GF-D8 (cell line): Measurements from ENCODE around the gene KANK4.

Experiments used
- DNase-seq: peaks from one replicate; lab custom pipeline; 2025; lab: John Stamatoyannopoulos, UW

The KANK4 gene

DNA sequence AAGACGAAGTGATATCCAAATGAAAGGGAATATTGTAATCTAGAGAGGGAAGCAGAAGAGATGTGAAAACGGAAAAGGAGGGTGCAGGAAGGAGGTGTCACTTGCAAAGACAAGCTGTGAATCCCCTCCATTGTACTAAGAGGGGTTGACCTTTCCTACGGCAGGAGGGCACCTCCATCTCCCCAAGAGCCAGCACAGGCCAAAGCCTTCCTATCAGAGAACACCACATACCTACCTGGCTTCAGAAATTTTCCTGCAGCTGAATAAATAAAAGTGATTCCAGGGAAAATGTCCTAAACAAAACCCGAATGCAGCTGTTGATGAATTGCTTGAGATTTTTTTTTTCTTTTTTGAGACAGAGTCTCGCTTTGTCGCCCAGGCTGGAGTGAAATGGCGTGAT, 14.3 kb downstream of the KANK4 start:
- DNase-seq: no peak

DNA sequence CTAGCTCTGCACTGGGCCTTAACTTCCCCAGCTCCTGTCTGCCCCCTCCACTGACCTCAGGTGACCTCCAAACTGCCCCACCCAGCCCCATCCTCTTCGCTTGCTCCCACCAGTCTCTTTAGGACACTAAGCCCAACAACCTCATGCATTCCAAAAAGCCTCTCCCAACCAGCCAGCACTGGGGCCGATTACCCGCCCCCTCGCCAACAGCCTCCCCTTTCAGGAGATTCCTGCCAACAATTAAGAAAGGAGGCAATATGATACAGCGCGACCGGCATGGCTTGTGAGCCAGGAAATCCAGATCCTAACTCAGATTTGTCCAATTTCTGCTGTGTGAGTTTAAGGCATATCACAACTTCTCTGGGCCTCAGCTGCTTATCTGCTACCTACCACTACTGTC, 14.7 kb downstream of the KANK4 start:
- DNase-seq: no peak

DNA sequence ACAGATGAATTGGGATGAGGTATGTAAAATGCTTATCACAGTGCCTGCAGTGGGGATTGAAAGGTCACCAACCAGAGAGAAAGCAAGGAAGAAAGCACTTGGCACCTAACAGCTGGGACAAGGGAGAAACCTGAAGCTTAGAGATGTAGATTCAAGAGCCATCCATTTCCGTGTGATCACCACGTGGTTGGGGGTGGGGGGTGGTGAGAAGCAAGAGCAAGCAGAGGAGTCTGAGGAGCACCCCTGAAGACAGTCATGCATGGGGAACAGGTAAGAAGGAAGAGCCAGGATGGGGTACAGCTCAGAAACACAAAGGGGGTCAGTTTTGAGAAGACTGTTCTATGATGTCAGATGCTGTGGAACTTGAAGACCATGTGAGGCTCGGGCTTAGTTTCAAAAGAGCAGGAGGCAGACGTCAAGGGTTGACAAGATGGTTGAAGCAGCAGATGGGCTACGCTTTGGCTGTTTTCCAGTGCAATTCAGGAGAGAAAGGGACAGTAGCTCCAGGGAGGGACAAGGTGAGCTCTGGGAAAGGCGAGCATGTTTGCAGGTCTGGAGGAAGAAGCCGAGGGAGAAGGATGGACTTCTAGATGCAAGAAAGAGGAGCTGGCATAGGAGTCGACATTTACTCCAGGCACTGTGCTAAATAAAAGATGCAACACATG, 17.4 kb downstream of the KANK4 start:
- no peak for DNase-seq

DNA sequence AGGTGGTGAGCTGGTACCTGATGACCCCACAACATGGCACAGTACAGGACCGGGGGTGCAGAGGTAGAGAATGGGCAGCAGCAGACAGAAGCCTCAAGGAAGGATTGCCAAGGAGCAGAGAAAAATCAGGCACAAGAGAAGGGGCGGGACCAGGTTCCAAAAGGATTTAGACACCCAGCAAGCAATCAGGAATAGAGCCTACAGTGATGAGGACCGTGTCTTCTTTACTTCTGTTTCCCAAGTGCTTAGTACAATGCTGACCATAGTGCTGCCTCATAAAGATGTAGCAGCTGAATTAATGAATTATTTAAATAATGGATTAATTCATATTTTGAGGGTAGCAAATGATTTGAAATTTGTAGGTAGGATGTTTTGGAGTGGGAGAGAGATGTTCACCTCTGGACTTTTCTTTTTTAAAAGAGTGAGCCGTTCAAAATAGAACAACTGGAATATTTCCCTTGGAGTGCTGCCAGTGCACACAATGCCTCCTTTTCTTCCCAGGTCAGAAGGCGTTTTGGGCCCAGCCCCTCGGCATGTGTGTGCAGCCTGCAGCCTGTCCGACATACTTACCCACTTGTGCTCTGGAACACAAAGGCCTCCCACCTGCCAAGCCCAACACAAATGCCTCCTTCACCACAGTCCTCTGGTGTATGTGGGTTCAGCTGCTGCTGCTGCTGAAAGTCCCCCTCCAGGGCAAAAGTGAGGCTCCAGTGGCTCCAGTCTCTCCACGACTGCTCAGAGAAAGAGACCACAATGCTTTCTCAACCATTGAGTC, 19.6 kb downstream of the KANK4 start:
- DNase-seq: no peak

DNA sequence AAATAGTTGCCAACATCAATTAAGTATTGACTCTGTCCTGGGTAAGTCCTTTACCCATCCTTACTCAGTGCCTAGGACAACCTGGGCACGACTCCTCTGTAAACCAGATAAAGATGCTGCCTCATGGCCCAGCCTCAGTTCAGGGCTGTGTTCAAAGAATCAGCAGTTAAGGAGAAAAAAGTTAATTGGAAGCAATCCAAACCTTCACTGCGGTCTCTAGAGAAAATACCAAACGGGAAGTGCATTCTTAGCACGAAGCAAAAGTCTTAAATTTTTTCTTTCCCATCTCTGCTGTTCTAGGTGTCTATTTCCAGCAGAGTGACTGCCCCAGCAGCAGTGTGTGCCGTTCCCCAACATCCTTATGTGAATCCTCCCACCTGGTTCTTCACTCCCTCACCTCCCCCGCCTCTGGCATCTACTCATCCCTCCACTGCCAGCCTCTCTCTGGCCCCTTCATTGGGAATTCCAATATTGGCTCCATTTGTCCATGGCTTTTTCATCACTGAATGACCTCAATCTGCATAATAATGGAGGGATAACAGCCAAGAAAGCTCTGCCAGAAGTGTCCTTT, 23.2 kb downstream of the KANK4 start:
- no peak for DNase-seq

DNA sequence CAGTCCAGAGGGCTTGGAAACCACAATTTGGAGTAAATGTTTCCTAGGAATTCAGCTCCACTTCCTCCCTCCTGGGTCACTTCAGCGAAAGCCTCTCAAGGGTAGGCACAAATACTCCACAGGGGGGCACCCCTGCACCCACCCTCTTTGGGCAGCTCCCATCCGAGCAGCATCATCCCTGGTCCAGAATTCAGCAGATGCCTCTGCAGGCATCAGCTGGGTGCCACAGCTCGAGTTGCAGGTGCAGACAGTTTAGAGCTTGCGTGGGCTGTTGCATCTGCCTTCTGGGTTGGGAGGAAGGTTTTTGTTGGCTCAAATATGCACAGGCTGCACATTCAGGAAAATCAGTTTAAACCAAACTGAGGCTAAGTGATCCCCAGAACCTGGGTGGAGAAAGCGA, 25.0 kb downstream of the KANK4 start:
- DNase-seq: no peak

DNA sequence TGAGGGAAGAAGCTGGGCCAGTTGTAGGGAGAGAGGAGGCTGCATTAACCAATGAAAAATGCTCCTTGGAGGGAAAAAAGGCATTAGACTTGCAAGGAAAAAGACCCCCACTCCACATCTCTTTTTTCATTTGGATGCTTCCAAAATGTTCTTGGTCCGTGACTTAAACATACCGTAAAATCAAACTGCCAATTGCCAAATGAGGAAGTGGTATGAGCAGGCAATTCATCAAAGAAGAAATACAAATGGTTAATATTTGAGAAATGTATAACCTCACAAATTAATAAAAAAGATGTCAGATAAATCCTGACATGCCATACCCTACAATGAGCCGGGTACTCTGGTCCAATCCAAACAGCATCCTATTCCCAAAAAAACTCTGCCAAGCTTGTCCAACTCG, 30.6 kb downstream of the KANK4 start:
- no peak for DNase-seq

DNA sequence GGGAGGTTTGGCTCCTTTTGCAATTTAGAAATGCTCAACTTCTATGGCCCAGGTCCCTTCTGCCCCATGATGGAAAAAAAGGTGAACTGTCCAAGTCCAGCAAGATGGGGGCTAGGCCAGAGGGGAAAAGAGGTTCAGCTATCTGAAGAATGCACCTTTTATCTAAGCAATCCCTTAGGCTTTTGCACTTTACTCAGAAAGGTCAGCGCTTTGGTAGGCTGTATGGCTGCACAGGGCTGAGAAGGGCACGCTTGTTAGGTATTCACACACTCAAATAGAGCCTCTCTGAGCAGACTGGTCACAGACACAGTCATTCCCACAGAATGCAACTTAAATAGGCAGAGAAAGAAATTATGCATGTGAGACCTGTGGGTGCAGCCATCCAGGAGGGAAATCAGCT, 31.0 kb downstream of the KANK4 start:
- DNase-seq: no peak

DNA sequence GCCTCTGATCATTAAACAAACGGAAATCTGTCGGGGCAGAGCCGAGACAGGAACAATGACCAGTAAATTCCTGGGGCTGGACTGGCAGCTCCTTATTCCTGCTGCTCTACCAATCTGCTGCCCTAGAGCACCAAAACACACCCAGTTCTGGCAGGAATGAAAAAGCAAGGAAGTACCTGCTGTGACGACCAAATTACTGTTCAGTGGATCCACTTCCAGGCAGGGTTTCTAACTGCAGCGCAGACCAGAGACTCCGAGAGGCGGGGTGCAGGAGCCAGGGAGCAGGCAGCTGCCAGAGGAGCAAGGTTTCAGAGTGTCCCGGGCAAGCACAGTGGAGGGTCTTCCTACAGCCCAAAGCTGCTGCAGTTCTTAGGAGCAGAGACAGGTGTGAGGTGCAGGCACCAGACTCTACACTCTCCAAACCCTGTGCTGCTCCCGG, 32.4 kb downstream of the KANK4 start:
- no peak for DNase-seq

DNA sequence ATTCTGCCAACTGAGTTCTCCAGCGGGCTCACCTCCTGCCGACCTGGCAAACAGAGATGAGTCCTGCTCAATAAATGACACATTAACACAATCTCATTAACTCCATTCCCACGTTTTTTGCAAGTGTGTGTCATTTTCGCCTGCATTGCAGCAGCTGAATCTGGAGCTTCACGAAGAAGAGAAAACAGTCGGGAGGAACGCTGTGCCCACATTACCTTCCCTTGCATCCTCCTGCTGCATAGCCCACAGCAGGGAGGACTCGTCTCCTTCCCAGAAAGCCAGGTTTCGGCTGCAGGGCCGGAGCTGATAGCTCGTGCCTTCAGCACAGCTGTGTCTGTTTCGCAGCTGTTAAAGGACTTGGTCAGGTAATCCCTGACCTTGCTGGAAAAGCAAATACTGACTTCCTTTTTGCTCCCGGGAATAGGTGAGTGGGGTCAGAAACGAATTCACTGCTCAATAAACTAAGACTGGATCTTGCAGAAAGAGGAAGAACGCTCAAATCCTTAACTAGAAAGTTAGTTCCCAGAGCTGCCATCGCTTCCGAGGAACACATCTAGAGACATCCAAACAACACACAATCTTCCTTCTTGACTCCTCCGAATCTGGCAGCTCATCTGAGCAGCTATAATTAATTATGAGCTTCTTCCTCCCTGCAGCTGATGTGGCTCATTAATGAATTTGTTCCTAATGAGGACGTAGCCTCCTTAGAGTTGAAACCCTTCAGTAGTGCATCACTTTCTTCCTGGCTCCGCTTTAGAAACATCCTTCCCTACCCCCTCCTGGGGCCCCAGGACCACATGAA, 33.0 kb downstream of the KANK4 start:
- no peak for DNase-seq

DNA sequence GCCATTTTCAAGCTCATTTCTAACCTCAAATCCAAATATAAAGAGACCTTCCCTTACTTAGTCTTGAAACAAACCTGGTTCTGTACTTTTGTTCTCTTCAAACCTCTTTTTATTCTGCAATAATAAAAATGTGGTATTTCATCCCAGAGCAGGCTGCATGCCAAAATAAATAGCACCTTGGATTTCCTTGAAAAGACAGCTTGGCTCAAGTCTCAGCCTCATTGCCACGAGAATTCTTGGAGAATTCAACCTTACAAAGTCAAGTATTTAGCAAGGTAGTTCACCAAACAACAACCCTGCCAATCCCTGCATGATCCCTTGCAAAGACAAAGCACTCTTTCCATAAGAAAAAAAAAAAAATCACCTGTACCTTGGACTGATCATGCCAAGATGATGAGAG, 33.8 kb downstream of the KANK4 start:
- no peak for DNase-seq

DNA sequence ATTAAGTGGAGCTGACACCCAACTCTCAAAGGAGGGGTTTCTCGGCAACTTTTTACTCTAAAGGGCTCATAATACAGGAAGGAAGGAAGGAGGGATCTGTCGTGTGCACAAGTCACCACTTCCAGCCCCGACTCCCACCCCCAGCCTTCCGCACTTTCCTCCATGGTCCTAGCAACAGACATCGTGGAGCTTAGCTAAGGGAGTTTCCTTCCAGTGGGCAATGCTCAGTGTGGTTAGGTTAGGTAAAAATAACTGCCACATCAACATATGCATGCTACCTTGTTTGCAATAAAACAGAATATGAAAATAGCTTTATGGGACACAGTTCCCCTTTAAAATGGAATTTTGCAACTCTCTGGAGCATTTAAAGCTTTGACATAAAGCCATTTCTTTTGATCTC, 35.2 kb downstream of the KANK4 start:
- no peak for DNase-seq

DNA sequence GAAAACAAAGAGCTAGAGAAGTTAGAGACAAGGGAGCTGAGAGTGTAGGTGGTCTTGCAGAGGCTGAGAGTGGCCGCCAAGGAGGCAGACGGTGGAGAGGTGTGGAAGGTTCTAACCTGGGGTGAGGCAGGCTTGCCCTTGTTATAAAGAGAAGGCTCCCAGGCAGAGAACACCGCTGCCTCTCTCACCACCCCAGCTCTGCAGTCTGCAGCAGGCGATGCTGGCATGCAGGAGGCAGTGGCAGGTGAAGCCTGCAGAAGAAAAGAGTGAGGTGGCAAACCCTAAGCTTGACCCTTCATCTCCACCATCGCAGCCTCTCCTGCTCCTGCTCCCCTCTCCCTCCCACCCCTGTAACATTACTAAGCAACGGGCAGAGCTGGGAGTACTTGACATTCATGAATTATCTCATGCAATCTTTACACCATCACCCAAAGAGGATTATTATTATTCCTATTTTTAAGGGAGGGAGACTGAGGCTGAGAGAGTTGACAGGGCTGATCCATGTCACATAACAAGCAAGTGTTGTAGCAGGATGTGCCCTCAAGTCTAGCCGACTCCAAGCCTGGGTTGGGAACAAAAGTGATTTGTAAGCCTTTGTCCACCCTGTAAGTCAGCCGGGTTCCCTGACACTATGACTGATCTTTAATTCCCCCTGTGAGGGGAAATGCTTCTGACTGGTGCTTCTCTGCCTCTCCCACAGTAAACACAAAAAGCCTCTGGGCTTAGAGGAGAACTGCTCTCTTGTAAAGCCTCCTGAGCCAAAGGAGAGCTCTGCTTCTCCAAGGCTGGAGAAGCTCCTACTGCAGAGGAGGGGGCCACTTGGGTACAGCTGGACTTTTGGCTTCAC, 36.1 kb downstream of the KANK4 start:
- no peak for DNase-seq

DNA sequence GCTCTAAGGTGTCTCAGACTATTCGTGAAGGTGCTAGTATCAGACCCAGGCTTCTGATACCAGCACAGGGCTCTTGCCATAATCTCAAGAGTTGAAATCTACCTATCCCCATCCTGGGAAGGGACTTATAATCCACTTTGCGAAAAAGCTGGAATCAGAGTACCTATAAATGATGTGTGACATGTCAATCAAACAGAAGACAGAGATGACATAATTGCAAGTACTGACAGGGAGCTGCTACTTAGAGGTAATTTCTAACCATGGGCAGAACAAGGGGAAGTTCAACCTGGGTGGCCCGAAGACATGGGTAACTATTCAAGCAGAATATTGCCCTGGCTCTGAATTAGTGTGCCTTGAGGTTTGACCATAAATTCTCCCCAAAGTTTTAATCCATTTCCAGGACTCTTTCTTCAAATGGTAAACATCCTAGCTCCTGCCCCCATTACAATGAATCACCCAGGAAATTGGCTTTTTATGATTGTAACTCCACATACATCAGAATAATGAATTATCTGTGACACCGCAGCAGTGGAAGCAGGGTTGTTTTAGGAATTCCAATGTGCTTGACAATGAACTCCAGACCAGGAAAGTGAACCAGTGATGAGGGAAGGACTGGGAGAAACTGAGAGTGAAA, 37.2 kb downstream of the KANK4 start:
- DNase-seq: no peak

DNA sequence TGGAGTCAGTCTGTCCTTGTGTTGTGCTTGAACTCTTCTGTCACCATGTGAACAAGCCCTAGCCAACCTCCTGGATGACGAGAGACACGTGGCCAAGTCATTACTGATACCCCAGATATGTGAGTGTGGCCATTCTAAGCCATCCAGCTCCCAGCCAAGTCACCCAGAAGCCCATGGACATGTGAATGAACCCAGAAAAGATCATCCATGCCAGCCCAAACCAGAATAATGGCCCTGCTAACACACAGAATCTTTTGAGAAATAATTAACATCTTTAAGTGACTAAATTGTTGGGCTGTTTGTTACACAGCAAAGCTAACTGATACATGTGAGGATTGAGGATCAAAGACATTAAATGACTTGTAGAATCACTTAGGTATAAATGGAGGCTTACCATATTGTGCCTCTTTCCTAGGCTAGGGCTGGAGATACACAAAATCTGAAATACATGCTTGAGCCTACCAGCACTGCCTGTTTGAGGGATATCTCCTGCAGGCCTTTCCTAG, 38.2 kb downstream of the KANK4 start:
- DNase-seq: no peak

DNA sequence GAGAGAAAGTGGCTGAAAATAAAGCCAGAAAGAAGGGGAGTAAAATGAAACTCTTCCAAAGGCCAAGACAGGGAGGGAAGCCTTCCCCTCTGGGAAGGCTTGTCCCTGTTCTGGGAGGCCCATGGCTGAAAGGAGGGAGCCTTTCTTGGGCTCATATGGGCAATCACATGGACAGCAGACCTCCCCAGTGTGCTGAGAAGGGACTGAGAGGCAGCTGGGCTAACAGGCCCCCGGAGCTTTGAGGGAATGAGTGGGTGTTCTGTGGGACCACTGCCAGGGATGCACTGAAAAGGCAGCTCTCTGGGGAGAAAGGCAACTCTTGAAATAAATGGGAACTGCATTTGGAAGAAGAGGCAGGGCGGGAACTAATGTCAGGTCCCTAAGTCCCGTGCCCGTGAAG, 39.1 kb downstream of the KANK4 start:
- no peak for DNase-seq

DNA sequence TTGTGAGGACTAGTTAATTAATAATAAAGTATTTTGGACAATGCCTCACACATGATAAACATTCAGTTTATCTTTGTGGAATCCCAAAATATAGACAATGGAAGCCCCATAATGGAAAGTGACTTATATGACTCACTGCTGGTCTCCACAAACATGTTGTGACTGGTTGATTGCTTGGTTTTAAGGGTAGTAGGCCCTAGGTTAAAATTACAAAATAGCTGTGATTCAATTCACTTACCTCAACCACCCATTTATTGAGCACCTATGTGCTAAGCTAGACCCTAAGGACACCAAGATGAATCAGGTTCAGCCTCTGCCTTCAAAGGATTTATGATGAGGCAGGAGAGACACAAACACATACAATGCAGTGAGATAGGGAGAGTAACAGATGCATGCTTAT, 42.4 kb downstream of the KANK4 start:
- DNase-seq: no peak

DNA sequence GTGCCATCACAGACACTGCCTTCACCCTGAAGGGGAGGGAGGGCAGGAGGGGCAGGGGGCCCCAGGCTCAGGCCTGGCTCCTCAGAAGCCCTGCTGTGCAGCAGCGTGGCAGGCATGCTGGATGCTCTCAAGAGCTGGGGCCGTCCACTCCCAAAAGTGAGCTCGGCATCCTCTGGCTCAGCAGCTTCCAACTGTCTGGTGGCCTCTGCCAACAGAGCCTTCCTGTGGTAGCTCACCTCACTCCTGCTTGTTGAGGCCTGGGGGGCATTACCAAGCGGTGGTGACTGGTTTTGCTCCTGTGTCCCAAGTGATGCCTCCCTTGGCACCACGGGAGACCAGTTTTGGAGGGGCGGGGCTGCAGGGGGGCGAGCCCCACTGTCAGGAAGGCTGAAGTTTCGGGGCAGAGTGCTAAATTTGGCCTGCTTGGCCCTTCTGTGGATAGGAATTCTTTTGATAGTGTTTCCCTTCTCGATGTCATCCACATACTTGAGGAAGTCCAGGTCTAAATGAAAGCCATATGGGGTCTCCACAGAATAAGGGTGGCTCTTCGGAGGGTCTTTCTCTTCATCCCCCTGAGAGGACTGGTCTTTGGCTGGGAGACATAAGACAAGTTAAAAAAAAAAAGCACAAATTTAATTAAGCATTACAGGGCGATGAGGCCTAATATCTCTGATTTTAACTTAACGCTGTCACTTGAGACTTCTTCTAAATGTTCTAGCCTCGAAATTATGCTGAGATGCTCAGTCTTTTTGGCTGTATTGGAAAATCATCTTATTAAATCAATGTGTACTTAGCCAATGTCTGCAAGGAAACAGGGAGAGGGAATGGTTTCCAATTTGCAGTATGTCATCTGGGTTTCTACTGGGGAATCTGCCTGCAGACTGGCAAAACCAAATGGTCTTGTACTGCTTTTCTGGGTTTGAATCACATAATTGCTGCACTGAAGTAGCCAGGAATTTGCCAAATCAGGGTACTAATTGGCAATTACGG, 44.4 kb downstream of the KANK4 start:
- DNase-seq: no peak

DNA sequence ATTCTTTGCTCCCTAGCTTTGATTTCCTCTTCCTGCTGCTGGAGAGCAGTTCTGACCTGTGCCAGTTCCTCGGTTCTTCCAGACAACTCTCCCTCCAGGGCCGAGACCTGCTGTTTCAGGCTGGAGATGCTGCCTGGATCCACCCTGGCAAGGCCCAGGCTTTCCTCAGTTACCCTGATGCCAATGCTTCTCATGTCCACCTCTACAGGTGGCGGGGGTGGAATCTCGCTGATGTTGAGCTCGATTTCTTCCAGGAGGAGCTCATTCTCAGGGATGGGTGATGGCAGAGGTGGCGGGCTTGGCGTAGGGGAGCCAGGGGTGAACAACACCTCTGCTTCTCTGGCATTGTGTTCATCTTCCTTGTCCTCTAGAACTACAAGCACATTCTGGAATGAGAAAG, 45.3 kb downstream of the KANK4 start:
- DNase-seq: no peak
